GM23338 (cell line): Measurements from ENCODE around the gene GRPR. TPM values are rescaled to one million over a fixed set of nuclear protein-coding genes. Genes with fewer than 3 reads are reported as not detected.

Experiments
- EZH2 ChIP-seq: fragments of 200-600 bp; sonication (generic); IDR thresholded peaks from one replicate; pipeline ENCODE4 v1.8.0; 2017; ENCODE audit warnings: antibody characterized with exemption, mild to moderate bottlenecking, low read depth; ENCODE audit not compliant: unreplicated experiment
- EZH2phosphoT487 ChIP-seq: fragments of 200-600 bp; sonication (generic); IDR thresholded peaks from one replicate; pipeline ENCODE4 v1.8.1; 2018; ENCODE audit warnings: antibody characterized with exemption; ENCODE audit not compliant: unreplicated experiment
- NANOG ChIP-seq: IDR thresholded peaks from 2 replicates; pipeline ENCODE4 v1.6.1; 2016; ENCODE audit warnings: antibody characterized with exemption, borderline replicate concordance
- STAT1 ChIP-seq: IDR thresholded peaks from one replicate; pipeline ENCODE4 v1.6.1; 2016; ENCODE audit warnings: antibody characterized with exemption; ENCODE audit not compliant: unreplicated experiment
- ZNF462 ChIP-seq: fragments of 250-450 bp; sonication (Bioruptor Pico); IDR thresholded peaks from 2 replicates; pipeline ENCODE4 v1.5.0; 2020; ENCODE audit warnings: mild to moderate bottlenecking, moderate library complexity
- polyA plus RNA-seq: library from polyadenylated mRNA; unstranded; fragments of >200 nt; fragmentation: Nextera tagmentation; extraction: Ambion mirVana; gene quantifications from 2 replicates; pipeline ENCODE4 v1.2.1, GENCODE V29; 2016
- total RNA-seq: library from RNA; depleted of rRNA; stranded (reverse); fragments of >200 nt; shearing (Covaris generic); gene quantifications from 2 replicates; pipeline ENCODE4 v1.2.3, GENCODE V29; 2014
- TF ChIP-seq, protein P1 (sequence below), 2 experiments: fragments of 200-600 bp in 1 of 2; sonication (generic) in 1 of 2; conservative IDR thresholded peaks; 2 replicates each; pipeline versions ENCODE4 v1.5.1 to v1.6.1; 2016 to 2017; ENCODE audit warnings: antibody characterized with exemption in 2 of 2, low read depth in 2 of 2, mild to moderate bottlenecking in 2 of 2, moderate library complexity in 1 of 2
- TF ChIP-seq, protein P2 (sequence below): IDR thresholded peaks from one replicate; pipeline ENCODE4 v1.6.1; 2018; ENCODE audit warnings: antibody characterized with exemption; ENCODE audit not compliant: unreplicated experiment

The GRPR gene
- total and polyA plus RNA-seq, 2 experiments from 2014 or later: 13.4 to 14.3 TPM

DNA sequence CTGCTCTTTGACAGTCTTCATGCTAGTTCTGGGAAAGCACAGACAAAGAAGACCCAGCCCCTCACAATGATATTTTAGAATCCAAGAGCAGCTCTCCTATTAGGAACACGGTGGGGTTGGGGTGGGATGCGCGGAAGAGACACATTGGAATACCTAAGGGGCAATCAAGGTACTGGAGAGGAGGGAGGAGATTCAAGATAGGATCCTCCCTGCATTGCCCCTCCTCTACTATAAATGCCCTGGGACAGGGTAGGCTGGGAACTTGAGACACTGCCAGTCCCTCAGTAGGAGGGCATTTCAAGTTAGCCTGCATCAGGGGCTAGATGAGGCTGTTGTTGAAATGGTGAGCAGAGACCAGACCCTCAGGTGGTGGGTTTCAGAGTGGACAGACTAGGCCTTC, 49.0 kb downstream of the GRPR start (continued):
- TF ChIP-seq ZNF462 (CRISPR knock-in tag) (no peak), NANOG (no peak), EZH2 (no peak), STAT1 (no peak), EZH2phosphoT487 (no peak)
- TF ChIP-seq, protein P1, sequence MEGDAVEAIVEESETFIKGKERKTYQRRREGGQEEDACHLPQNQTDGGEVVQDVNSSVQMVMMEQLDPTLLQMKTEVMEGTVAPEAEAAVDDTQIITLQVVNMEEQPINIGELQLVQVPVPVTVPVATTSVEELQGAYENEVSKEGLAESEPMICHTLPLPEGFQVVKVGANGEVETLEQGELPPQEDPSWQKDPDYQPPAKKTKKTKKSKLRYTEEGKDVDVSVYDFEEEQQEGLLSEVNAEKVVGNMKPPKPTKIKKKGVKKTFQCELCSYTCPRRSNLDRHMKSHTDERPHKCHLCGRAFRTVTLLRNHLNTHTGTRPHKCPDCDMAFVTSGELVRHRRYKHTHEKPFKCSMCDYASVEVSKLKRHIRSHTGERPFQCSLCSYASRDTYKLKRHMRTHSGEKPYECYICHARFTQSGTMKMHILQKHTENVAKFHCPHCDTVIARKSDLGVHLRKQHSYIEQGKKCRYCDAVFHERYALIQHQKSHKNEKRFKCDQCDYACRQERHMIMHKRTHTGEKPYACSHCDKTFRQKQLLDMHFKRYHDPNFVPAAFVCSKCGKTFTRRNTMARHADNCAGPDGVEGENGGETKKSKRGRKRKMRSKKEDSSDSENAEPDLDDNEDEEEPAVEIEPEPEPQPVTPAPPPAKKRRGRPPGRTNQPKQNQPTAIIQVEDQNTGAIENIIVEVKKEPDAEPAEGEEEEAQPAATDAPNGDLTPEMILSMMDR (conservative IDR thresholded peaks at IDR 0.05; ENCODE audit: low read depth in 2 of 2): no peak
- TF ChIP-seq, protein P2, sequence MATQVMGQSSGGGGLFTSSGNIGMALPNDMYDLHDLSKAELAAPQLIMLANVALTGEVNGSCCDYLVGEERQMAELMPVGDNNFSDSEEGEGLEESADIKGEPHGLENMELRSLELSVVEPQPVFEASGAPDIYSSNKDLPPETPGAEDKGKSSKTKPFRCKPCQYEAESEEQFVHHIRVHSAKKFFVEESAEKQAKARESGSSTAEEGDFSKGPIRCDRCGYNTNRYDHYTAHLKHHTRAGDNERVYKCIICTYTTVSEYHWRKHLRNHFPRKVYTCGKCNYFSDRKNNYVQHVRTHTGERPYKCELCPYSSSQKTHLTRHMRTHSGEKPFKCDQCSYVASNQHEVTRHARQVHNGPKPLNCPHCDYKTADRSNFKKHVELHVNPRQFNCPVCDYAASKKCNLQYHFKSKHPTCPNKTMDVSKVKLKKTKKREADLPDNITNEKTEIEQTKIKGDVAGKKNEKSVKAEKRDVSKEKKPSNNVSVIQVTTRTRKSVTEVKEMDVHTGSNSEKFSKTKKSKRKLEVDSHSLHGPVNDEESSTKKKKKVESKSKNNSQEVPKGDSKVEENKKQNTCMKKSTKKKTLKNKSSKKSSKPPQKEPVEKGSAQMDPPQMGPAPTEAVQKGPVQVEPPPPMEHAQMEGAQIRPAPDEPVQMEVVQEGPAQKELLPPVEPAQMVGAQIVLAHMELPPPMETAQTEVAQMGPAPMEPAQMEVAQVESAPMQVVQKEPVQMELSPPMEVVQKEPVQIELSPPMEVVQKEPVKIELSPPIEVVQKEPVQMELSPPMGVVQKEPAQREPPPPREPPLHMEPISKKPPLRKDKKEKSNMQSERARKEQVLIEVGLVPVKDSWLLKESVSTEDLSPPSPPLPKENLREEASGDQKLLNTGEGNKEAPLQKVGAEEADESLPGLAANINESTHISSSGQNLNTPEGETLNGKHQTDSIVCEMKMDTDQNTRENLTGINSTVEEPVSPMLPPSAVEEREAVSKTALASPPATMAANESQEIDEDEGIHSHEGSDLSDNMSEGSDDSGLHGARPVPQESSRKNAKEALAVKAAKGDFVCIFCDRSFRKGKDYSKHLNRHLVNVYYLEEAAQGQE: no peak
